Gastroesophageal sphincter (tissue), 4 donors: ENCODE measurements around the gene FOXN1. TPM values are rescaled to one million over a fixed set of nuclear protein-coding genes. Genes with fewer than 3 reads are reported as not detected.

Source experiments
- ATAC-seq: fragments of 150-250 bp; one replicate; pipeline ENCODE4 v1.9.1; 2016; ENCODE audit warnings: mild to moderate bottlenecking, moderate library complexity
- H3K27ac ChIP-seq, 4 donors: fragments of 200-600 bp; sonication (generic) in 3 of 4; 1 replicate in 3 of 4; 2 replicates in 1 of 4; pipeline ENCODE4 v1.5.1; 2016 to 2019
- H3K27me3 ChIP-seq: fragments of 200-600 bp; sonication (generic); one replicate; pipeline ENCODE4 v1.5.1; 2019
- H3K36me3 ChIP-seq, 2 donors: fragments of 200-600 bp; sonication (generic); one replicate each; pipeline ENCODE4 v1.5.1; 2019; ENCODE audit warnings: control low read depth in 1 of 2
- H3K4me1 ChIP-seq, 3 donors: fragments of 200-600 bp; sonication (generic); 1 replicate in 2 of 3; 2 replicates in 1 of 3; pipeline ENCODE4 v1.5.1; 2016 to 2019; ENCODE audit warnings: control low read depth in 2 of 3
- H3K4me3 ChIP-seq, 2 donors: fragments of 200-600 bp; sonication (generic); one replicate each; pipeline ENCODE4 v1.5.1; 2019; ENCODE audit warnings: mild to moderate bottlenecking in 1 of 2, moderate library complexity in 1 of 2
- H3K9me3 ChIP-seq, 3 donors: fragments of 200-600 bp; sonication (generic); one replicate each; pipeline ENCODE4 v1.5.1; 2017 to 2019; ENCODE audit warnings: control low read depth in 2 of 3
- EP300 ChIP-seq: sonication (generic); formaldehyde crosslinking; IDR thresholded peaks from one replicate; pipeline ENCODE4 v1.6.1; 2017; ENCODE audit warnings: antibody characterized with exemption, mild to moderate bottlenecking
- POLR2A ChIP-seq, 2 donors: fragments of 450-650 bp; IDR thresholded peaks; one replicate each; pipeline ENCODE4 v1.6.1; 2017; ENCODE audit warnings: antibody characterized with exemption in 2 of 2, mild to moderate bottlenecking in 2 of 2, moderate library complexity in 1 of 2
- POLR2AphosphoS5 ChIP-seq: sonication (generic); formaldehyde crosslinking; IDR thresholded peaks from one replicate; pipeline ENCODE4 v1.6.1; 2017; ENCODE audit warnings: antibody characterized with exemption
- WGBS, 2 donors: methylation state at CpG; one replicate each; pipeline ENCODE4 v1.1.5; 2018; ENCODE audit warnings: low coverage in 1 of 2; 5-methylcytosine and 5-hydroxymethylcytosine counted together
- total RNA-seq, 4 donors: library from RNA; depleted of rRNA; stranded (reverse); fragments of >200 nt; gene quantifications; one replicate each; pipeline ENCODE4 v1.1.0, GENCODE V29; 2016
- TF ChIP-seq, protein P1 (sequence below), 4 experiments: fragments of 200-600 bp in 2 of 4; fragments of 450-650 bp in 2 of 4; sonication (generic) in 1 of 4; IDR thresholded peaks; one replicate each; pipeline ENCODE4 v1.5.1; 2017 to 2019; ENCODE audit warnings: antibody characterized with exemption in 4 of 4, mild to moderate bottlenecking in 2 of 4, moderate library complexity in 2 of 4

FOXN1 gene
- total RNA-seq, 4 donors from 2014 or later, result 0.15 TPM; not detected in 3

DNA sequence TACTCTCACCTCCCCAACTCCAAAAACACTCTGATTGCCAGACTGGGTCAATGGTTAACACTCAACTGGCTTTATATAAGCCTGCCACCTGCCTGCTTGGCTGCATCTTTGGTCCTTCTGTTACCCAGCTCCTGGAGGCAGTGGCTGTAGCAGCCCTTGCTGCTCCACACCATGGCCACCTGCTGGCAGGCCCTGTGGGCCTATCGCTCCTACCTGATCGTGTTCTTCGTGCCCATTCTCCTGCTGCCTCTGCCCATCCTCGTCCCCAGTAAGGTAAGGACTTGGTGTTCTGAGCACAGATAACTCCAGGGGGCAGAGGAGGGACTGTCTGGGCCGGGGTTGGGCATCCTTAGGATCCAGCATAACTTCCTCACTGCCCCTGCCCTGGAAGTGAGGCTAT is 32.6 kb upstream of the FOXN1 start, which contains the start of gene SLC13A2:
Gene SLC13A2, plus strand, starts transcription at position 103 of the 400 bp plus-strand sequence. Its CDS starts 69 bp downstream, at position 172.
- Histone ChIP-seq H3K9me3 (no peaks in the 10 kb centered on the region), H3K4me1 (no peaks in the 10 kb centered on the region), H3K27ac (no peak within 1 kb of the TSS), H3K4me3 (no peak within 1 kb of the TSS), H3K36me3 (no peaks in the 10 kb centered on the region), H3K27me3 (peaks cover 32% of the 10 kb centered on the region)
- ATAC-seq, result no peak
- TF ChIP-seq EP300 (no peak), POLR2AphosphoS5 (no peak), POLR2A (IDR thresholded peaks at IDR 0.05) (no peak)
- WGBS, 2 donors, result 100% methylated on average over 1 of the region's 5 CpGs; no CpG with 5 or more reads in 1 of the 2 donors

GRCh38 chr17:28474111-28474531 is 32.0 kb upstream of the FOXN1 start:
- H3K27me3 ChIP-seq, result peaks cover 28% of the 10 kb centered on the region
- no peak for TF ChIP-seq EP300
- 50 to 66% methylated on average over 1 to 6 of the region's 7 CpGs for WGBS, 2 donors
- no peak overlapping the region for H3K27ac ChIP-seq
- H3K4me1 ChIP-seq, result no peaks in the 10 kb centered on the region
- H3K36me3 ChIP-seq, result no peaks in the 10 kb centered on the region
- H3K9me3 ChIP-seq, result no peaks in the 10 kb centered on the region
- no peak for ATAC-seq
- H3K4me3 ChIP-seq, result no peak overlapping the region

DNA sequence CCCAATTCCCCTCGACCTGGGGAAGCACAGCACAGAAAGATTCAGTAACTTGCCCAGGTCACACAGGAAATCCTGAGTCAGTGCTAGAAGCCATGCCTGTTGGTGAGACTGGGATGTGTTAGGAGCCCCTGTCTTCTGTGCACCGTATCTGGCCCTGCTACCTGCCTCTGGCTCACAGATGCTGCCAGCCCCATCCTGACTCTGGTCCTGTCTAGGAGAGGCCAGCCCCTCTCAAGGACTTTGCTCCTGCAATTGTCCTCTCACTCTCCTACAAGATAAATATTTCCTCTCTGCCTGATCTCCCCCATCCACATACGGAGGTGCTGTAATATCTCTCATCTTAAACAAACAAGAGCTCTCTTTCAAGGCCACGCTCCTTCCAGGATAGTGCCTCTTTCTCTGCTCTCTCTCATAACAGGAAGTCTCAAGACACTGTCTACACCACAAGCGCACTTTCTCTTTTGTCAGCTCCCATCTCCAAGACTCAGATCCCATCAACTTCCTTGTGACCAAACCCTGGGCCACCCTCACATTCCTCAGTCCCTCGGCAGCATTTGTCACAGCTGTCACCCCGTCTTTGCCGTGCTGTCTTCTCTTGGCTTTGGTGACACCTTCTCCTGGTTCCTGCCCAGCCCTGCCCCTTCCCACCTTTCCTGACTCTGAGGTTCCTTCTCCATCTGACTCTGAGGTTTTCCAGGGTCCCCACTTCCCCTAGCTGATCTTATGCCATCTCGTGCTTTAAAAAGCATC is 30.8 kb upstream of the FOXN1 start:
- no peak for TF ChIP-seq POLR2A (IDR thresholded peaks at IDR 0.05)
- TF ChIP-seq EP300, result no peak
- TF ChIP-seq, protein P1, sequence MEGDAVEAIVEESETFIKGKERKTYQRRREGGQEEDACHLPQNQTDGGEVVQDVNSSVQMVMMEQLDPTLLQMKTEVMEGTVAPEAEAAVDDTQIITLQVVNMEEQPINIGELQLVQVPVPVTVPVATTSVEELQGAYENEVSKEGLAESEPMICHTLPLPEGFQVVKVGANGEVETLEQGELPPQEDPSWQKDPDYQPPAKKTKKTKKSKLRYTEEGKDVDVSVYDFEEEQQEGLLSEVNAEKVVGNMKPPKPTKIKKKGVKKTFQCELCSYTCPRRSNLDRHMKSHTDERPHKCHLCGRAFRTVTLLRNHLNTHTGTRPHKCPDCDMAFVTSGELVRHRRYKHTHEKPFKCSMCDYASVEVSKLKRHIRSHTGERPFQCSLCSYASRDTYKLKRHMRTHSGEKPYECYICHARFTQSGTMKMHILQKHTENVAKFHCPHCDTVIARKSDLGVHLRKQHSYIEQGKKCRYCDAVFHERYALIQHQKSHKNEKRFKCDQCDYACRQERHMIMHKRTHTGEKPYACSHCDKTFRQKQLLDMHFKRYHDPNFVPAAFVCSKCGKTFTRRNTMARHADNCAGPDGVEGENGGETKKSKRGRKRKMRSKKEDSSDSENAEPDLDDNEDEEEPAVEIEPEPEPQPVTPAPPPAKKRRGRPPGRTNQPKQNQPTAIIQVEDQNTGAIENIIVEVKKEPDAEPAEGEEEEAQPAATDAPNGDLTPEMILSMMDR (IDR thresholded peaks at IDR 0.05), result no peak
- no peak for TF ChIP-seq POLR2AphosphoS5
- no peak overlapping the region for H3K4me3 ChIP-seq
- H3K9me3 ChIP-seq, result no peaks in the 10 kb centered on the region
- 27 to 30% methylated on average over 3 to 8 of the region's 9 CpGs for WGBS, 2 donors
- H3K27ac ChIP-seq, result no peak overlapping the region
- no peaks in the 10 kb centered on the region for H3K4me1 ChIP-seq
- peaks cover 17% of the 10 kb centered on the region for H3K27me3 ChIP-seq
- no peaks in the 10 kb centered on the region for H3K36me3 ChIP-seq
- no peak for ATAC-seq

DNA sequence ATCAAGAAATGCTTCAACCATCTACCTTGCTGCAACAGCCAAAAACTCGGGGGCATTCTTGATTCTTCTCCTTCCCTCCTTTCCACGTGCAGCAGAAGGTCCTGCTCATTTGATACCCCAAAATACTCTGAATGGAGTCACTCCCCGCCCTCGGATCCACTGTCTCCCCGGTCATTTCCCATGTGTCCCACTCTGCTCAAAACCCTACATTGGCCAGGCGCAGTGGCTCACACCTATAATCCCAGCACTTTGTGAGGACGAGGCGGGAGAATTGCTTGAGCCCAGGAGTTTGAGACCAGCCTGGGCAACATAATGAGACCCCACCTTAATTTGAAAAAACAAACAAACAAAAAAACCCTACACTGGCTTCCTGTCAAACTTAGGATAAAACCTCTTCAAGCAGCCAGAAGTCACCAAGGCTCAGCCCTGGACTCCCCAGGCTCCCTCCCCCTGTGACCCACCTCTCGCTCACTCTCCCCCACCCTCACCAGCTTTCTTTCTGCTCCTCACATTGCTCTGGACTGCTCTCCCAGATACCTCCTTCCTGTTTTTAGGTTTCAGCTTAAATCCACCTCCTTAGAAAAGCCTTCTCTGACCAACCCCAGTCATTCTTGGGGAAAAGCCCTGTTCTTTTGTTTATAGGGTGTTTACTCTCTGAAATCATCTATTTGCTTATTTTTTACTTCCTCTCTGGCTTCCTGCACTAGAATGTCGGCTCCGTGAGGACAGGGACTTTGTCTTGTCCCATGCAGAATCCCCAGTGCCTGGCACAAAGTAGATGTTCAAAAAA is 29.9 kb upstream of the FOXN1 start:
- peaks cover 15% of the 10 kb centered on the region for H3K27me3 ChIP-seq
- no peak for ATAC-seq
- no peak overlapping the region for H3K27ac ChIP-seq
- no peak for TF ChIP-seq POLR2A (IDR thresholded peaks at IDR 0.05)
- TF ChIP-seq POLR2AphosphoS5, result no peak
- TF ChIP-seq, protein P1 (IDR thresholded peaks at IDR 0.05), result no peak
- TF ChIP-seq EP300, result no peak
- no peaks in the 10 kb centered on the region for H3K4me1 ChIP-seq
- no peaks in the 10 kb centered on the region for H3K9me3 ChIP-seq
- no peaks in the 10 kb centered on the region for H3K36me3 ChIP-seq
- WGBS, 2 donors, result 74 to 82% methylated on average over 5 to 8 of the region's 11 CpGs
- H3K4me3 ChIP-seq, result no peak overlapping the region

GRCh38 chr17:28477928-28478327 is 28.2 kb upstream of the FOXN1 start:
- no peak overlapping the region for H3K4me3 ChIP-seq
- WGBS, 2 donors, result 78 to 89% methylated on average over 3 of the region's 7 CpGs
- no peaks in the 10 kb centered on the region for H3K4me1 ChIP-seq
- no peaks in the 10 kb centered on the region for H3K9me3 ChIP-seq
- peaks cover 19% of the 10 kb centered on the region for H3K27me3 ChIP-seq
- TF ChIP-seq, protein P1 (IDR thresholded peaks at IDR 0.05), result no peak
- no peak for TF ChIP-seq EP300
- no peak for TF ChIP-seq POLR2AphosphoS5
- TF ChIP-seq POLR2A (IDR thresholded peaks at IDR 0.05), result no peak
- ATAC-seq, result no peak
- no peaks in the 10 kb centered on the region for H3K36me3 ChIP-seq
- H3K27ac ChIP-seq, result no peak overlapping the region
